Measurements from ENCODE around the gene TMEM220. TPM values are rescaled to one million over a fixed set of nuclear protein-coding genes. Genes with fewer than 3 reads are reported as not detected.

The TMEM220 gene
- total RNA-seq, 1 experiment from 2014 or later, result not detected

DNA sequence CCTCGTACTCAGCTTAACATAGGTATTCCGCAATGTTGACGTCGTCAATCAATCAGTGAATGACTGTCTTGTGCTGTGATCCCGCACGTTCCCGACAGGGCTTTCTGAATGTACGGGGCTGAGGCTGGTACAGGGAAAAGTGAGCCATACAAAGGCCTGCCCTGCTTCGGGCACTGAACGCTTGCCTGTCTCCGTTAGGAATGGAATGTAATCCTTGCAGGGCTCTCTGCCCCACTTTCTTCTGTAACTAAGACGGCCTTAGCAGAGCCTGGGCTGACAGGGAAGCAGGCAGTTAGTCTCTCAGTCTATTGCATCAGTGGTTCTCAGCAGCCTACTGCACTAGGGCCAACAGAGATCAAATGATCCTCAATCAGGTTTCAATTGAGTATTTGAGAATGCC, 56.5 kb downstream of the TMEM220 start:
- Histone ChIP-seq H3K27me3 (ENCODE audit: insufficient read depth, low read depth) (no peaks in the 10 kb centered on the region), H3K4me2 (no peak overlapping the region), H3K4me1 (replicated peaks; ENCODE audit: insufficient read depth) (no peaks in the 10 kb centered on the region), H3K27ac (no peak overlapping the region), H3K9me2 (ENCODE audit: insufficient read depth) (no peaks in the 10 kb centered on the region), H4K20me1 (ENCODE audit: insufficient read depth) (no peaks in the 10 kb centered on the region), H3K4me3 (no peak overlapping the region), H3F3A (ENCODE audit: insufficient read depth, low read depth) (no peaks in the 10 kb centered on the region), H3K36me3 (ENCODE audit: low read depth) (no peaks in the 10 kb centered on the region), H2AFZ (no peak overlapping the region), H3K79me2 (ENCODE audit: low read depth) (no peaks in the 10 kb centered on the region), H3K9me3 (ENCODE audit: insufficient read depth, low read depth) (no peaks in the 10 kb centered on the region)
- BruUV-seq (replicated peaks), result no TSS peak
- ChIA-PET POLR2A (ENCODE audit: unreplicated experiment) (no interaction called here), CTCF (no interaction called here)
- no peak for DNase-seq
- TF ChIP-seq, protein P1, sequence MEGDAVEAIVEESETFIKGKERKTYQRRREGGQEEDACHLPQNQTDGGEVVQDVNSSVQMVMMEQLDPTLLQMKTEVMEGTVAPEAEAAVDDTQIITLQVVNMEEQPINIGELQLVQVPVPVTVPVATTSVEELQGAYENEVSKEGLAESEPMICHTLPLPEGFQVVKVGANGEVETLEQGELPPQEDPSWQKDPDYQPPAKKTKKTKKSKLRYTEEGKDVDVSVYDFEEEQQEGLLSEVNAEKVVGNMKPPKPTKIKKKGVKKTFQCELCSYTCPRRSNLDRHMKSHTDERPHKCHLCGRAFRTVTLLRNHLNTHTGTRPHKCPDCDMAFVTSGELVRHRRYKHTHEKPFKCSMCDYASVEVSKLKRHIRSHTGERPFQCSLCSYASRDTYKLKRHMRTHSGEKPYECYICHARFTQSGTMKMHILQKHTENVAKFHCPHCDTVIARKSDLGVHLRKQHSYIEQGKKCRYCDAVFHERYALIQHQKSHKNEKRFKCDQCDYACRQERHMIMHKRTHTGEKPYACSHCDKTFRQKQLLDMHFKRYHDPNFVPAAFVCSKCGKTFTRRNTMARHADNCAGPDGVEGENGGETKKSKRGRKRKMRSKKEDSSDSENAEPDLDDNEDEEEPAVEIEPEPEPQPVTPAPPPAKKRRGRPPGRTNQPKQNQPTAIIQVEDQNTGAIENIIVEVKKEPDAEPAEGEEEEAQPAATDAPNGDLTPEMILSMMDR (conservative IDR thresholded peaks at IDR 0.05), result no peak
- TF ChIP-seq EZH2 (IDR thresholded peaks at IDR 0.05; ENCODE audit: low read depth), result no peak
- intact Hi-C loops (cut with micrococcal nuclease; ENCODE audit: unreplicated experiment), result no loop called here

DNA sequence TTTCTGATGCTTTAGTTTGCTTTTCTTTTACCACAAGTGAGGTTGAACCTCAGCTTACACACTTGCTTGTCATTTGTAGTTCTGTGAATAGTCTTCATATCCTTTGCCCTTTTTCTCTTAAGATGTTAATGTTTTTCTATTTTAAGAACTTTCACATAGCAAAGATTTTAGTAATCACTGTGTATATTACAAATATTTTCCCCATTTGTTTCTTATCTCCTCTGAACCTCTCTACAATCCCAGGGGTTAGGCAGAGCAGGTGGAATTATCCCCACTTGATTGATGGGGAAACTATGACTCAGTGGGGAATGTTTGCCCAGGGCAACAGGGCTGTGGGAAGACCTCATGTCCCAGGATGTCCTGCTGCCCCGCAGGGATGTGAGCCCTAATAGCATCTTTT, 61.0 kb downstream of the TMEM220 start:
- H3K4me1 ChIP-seq (replicated peaks; ENCODE audit: insufficient read depth), result no peaks in the 10 kb centered on the region
- H2AFZ ChIP-seq, result no peak overlapping the region
- no peak overlapping the region for H3K4me3 ChIP-seq
- H3K9me2 ChIP-seq (ENCODE audit: insufficient read depth), result no peaks in the 10 kb centered on the region
- no peaks in the 10 kb centered on the region for H3K79me2 ChIP-seq (ENCODE audit: low read depth)
- H3K36me3 ChIP-seq (ENCODE audit: low read depth), result no peaks in the 10 kb centered on the region
- H3K27me3 ChIP-seq (ENCODE audit: insufficient read depth, low read depth), result no peaks in the 10 kb centered on the region
- H3K27ac ChIP-seq, result no peak overlapping the region
- CTCF ChIA-PET, result no interaction called here
- no peak overlapping the region for H3K4me2 ChIP-seq
- BruUV-seq (replicated peaks), result no TSS peak
- peak; percentile 14 to 48 for DNase-seq
- TF ChIP-seq EZH2 (IDR thresholded peaks at IDR 0.05; ENCODE audit: low read depth), result no peak
- TF ChIP-seq, protein P1 (conservative IDR thresholded peaks at IDR 0.05), result no peak
- POLR2A ChIA-PET (ENCODE audit: unreplicated experiment), result no interaction called here
- intact Hi-C loops (cut with micrococcal nuclease; ENCODE audit: unreplicated experiment), result no loop called here
- no peaks in the 10 kb centered on the region for H4K20me1 ChIP-seq (ENCODE audit: insufficient read depth)
- H3F3A ChIP-seq (ENCODE audit: insufficient read depth, low read depth), result no peaks in the 10 kb centered on the region
- no peaks in the 10 kb centered on the region for H3K9me3 ChIP-seq (ENCODE audit: insufficient read depth, low read depth)

DNA sequence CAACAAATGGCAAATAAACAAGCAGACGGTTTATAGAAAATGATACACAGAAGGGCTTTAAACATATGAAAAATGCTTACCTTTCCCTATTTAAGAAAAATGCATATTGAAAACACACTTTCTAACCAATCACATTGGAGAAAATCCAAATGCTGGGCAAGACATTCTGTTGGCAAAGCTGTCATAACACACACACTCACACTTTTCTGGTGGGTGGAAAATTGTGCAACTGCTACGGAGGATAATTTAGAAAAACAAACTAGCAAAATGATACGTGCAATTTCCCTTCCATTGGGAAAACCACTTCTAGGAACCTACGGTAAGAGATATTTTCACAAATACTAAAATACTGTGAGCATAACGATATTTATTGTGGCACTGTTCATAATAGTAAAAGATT, 62.9 kb downstream of the TMEM220 start:
- no peaks in the 10 kb centered on the region for H3K79me2 ChIP-seq (ENCODE audit: low read depth)
- H4K20me1 ChIP-seq (ENCODE audit: insufficient read depth), result no peaks in the 10 kb centered on the region
- DNase-seq, result no peak
- TF ChIP-seq, protein P1 (conservative IDR thresholded peaks at IDR 0.05), result no peak
- TF ChIP-seq EZH2 (IDR thresholded peaks at IDR 0.05; ENCODE audit: low read depth), result no peak
- no peak overlapping the region for H3K4me3 ChIP-seq
- H3K27ac ChIP-seq, result no peak overlapping the region
- H3K9me3 ChIP-seq (ENCODE audit: insufficient read depth, low read depth), result no peaks in the 10 kb centered on the region
- intact Hi-C loops (cut with micrococcal nuclease; ENCODE audit: unreplicated experiment), result no loop called here
- no peak overlapping the region for H3K4me2 ChIP-seq
- no peaks in the 10 kb centered on the region for H3K9me2 ChIP-seq (ENCODE audit: insufficient read depth)
- no peaks in the 10 kb centered on the region for H3F3A ChIP-seq (ENCODE audit: insufficient read depth, low read depth)
- no peaks in the 10 kb centered on the region for H3K36me3 ChIP-seq (ENCODE audit: low read depth)
- no peaks in the 10 kb centered on the region for H3K27me3 ChIP-seq (ENCODE audit: insufficient read depth, low read depth)
- no peak overlapping the region for H2AFZ ChIP-seq
- no TSS peak for BruUV-seq (replicated peaks)
- POLR2A ChIA-PET (ENCODE audit: unreplicated experiment), result no interaction called here
- CTCF ChIA-PET, result no interaction called here
- H3K4me1 ChIP-seq (replicated peaks; ENCODE audit: insufficient read depth), result no peaks in the 10 kb centered on the region

Measured in PC-9 (cell line).